NCI-H345 treated with DMSO at 0.1 percent for 48 hours (cell line): ENCODE measurements around the gene CD244.

Experiments used
- DNase-seq: peaks from one replicate; lab custom pipeline; 2025; ENCODE audit not compliant: unreplicated experiment; lab: John Stamatoyannopoulos, UW

The CD244 gene

GRCh38 chr1:160814316-160814715 lies 48.4 kb downstream of the CD244 start:
- no peak for DNase-seq

GRCh38 chr1:160813215-160813614 lies 49.5 kb downstream of the CD244 start:
- DNase-seq = no peak

GRCh38 chr1:160811147-160811546 lies 51.5 kb downstream of the CD244 start:
- no peak for DNase-seq

- DNase-seq = no peak
These were observed 52.2 kb downstream of the CD244 start for GRCh38 chr1:160810486-160810885.

GRCh38 chr1:160808289-160808688 lies 54.4 kb downstream of the CD244 start:
- DNase-seq = no peak

- DNase-seq = no peak
These were observed 54.9 kb downstream of the CD244 start for GRCh38 chr1:160807738-160808137.

- DNase-seq = no peak
These were observed 55.4 kb downstream of the CD244 start for GRCh38 chr1:160807247-160807646.

GRCh38 chr1:160806784-160807183 lies 55.9 kb downstream of the CD244 start:
- DNase-seq = no peak

- no peak for DNase-seq
These were observed 56.5 kb downstream of the CD244 start for GRCh38 chr1:160806109-160806665.

GRCh38 chr1:160801836-160802580 lies 60.7 kb downstream of the CD244 start:
- DNase-seq = no peak

GRCh38 chr1:160800645-160801408 lies 61.9 kb downstream of the CD244 start:
- DNase-seq = no peak

- no peak for DNase-seq
These were observed 62.5 kb downstream of the CD244 start for GRCh38 chr1:160800142-160800541.

- DNase-seq = no peak
These were observed 63.0 kb downstream of the CD244 start for GRCh38 chr1:160799641-160800040.

- DNase-seq = no peak
These were observed 64.2 kb downstream of the CD244 start for GRCh38 chr1:160798439-160798838.

- no peak for DNase-seq
These were observed 64.8 kb downstream of the CD244 start for GRCh38 chr1:160797861-160798273.

GRCh38 chr1:160797271-160797709 lies 65.4 kb downstream of the CD244 start:
- DNase-seq = no peak

- DNase-seq = no peak
These were observed 66.7 kb downstream of the CD244 start, which contains the start of gene LY9 for GRCh38 chr1:160795951-160796383. TSS of gene LY9 (plus strand) at chr1:160796174. CDS start at chr1:160796188, 14 bp downstream.

- no peak for DNase-seq
These were observed 68.3 kb downstream of the CD244 start for GRCh38 chr1:160794376-160794775.

GRCh38 chr1:160789702-160790611 lies 72.7 kb downstream of the CD244 start:
- DNase-seq = no peak

- DNase-seq = no peak
These were observed 73.5 kb downstream of the CD244 start for GRCh38 chr1:160789051-160789701.
